ENCODE results near the gene TFDP1.

Gene TFDP1

DNA sequence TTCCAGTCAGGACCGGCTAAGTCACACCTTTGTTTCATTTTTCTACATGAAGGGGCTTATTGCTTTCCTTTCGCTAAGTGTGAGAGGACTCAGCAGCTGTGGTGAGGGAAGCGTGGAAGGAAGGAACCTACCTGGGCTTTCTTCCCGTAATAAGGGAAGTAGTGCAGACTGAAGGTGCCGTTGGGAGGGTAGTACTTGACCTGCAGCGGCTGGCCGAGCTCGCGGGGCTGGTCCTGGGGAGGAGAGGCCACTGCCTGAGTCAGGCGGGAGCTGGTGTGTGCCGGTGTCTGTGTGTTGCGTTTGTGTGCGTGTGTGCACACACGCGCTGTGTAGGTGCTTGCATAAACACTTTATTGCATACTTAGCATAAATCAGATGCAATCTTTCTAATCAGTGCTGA, 65.7 kb downstream of the TFDP1 start:
- WGBS (ENCODE audit: extremely low coverage, insufficient coverage, insufficient read length) = no CpG with 5 or more reads among the region's 15 CpGs
- no peak overlapping the region for H2BK120ac ChIP-seq (ENCODE audit: insufficient read depth, low read length, poor library complexity)
- no peak overlapping the region for H3K4ac ChIP-seq (ENCODE audit: low read depth, low read length)
- H3K4me2 ChIP-seq (ENCODE audit: low read length) = no peak overlapping the region
- no peak overlapping the region for H3K4me3 ChIP-seq (ENCODE audit: low read depth, low read length)
- H4K12ac ChIP-seq (ENCODE audit: low read depth, low read length) = no peak overlapping the region
- no peak overlapping the region for H3K23ac ChIP-seq (ENCODE audit: low read length)
- peaks cover 3 to 5% of the 10 kb centered on the region in 2 experiments for H3K36me3 ChIP-seq (ENCODE audit: control insufficient read depth in 1 of 2, insufficient read depth in 2 of 2, low read length in 2 of 2)
- no peaks in the 10 kb centered on the region for H3K79me1 ChIP-seq (ENCODE audit: low read length)
- no peak overlapping the region for H4K8ac ChIP-seq (ENCODE audit: low read depth, low read length)
- H2BK5ac ChIP-seq (ENCODE audit: low read depth, low read length, poor library complexity) = no peak overlapping the region
- H2BK12ac ChIP-seq (ENCODE audit: low read length) = no peak overlapping the region
- H3K27ac ChIP-seq (ENCODE audit: low read depth, low read length) = no peak overlapping the region
- DNase-seq = no peak
- H3K79me2 ChIP-seq (ENCODE audit: control insufficient read depth, insufficient read depth, low read length, poor library complexity) = no peaks in the 10 kb centered on the region
- H2AK5ac ChIP-seq (ENCODE audit: low read length) = no peak overlapping the region
- H2AFZ ChIP-seq (ENCODE audit: insufficient read depth, low read length, poor library complexity) = no peak overlapping the region
- no peak overlapping the region for H4K91ac ChIP-seq (ENCODE audit: low read depth, low read length)
- no peak overlapping the region for H3K18ac ChIP-seq (ENCODE audit: low read length)
- H3K9ac ChIP-seq (ENCODE audit: low read length) = no peak overlapping the region
- H3K14ac ChIP-seq (ENCODE audit: low read length) = no peak overlapping the region
- no peaks in the 10 kb centered on the region for H3K27me3 ChIP-seq (ENCODE audit: insufficient read depth, low read length)
- H3K9me3 ChIP-seq (ENCODE audit: insufficient read depth, low read depth, low read length) = no peaks in the 10 kb centered on the region
- peaks cover 0 to 3% of the 10 kb centered on the region in 2 experiments for H3K4me1 ChIP-seq (ENCODE audit: control insufficient read depth in 1 of 2, insufficient read depth in 2 of 2, low read length in 2 of 2)

DNA sequence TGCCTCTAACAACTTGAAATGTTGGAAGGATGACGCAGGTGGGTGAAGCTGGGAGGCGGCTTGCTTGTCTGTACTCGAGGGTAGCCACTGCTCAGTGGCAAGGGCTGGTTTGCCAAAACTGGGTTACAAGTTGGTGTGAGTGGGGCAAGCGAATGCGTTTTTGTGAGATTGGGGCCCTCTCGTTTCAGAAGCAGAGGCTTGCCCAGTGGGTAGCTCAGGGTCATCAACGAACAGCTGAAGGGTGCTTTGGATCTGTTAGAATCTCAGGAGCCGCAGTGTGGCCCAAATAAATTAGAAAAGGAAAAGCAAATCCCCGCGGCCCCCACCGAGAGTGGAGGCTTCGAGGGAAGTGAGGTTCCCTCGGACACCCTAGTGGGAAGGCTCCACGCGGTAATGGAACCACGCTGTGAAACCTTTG, 66.2 kb downstream of the TFDP1 start:
- H3K14ac ChIP-seq (ENCODE audit: low read length) = no peak overlapping the region
- no peak overlapping the region for H3K4me2 ChIP-seq (ENCODE audit: low read length)
- peaks cover 3 to 5% of the 10 kb centered on the region in 2 experiments for H3K36me3 ChIP-seq (ENCODE audit: control insufficient read depth in 1 of 2, insufficient read depth in 2 of 2, low read length in 2 of 2)
- H4K12ac ChIP-seq (ENCODE audit: low read depth, low read length) = no peak overlapping the region
- H3K79me1 ChIP-seq (ENCODE audit: low read length) = no peaks in the 10 kb centered on the region
- no peak overlapping the region for H3K4ac ChIP-seq (ENCODE audit: low read depth, low read length)
- peaks cover 0 to 3% of the 10 kb centered on the region in 2 experiments for H3K4me1 ChIP-seq (ENCODE audit: control insufficient read depth in 1 of 2, insufficient read depth in 2 of 2, low read length in 2 of 2)
- no peak overlapping the region for H4K8ac ChIP-seq (ENCODE audit: low read depth, low read length)
- H2AFZ ChIP-seq (ENCODE audit: insufficient read depth, low read length, poor library complexity) = no peak overlapping the region
- no peak overlapping the region for H3K9ac ChIP-seq (ENCODE audit: low read length)
- H2BK120ac ChIP-seq (ENCODE audit: insufficient read depth, low read length, poor library complexity) = no peak overlapping the region
- no peak overlapping the region for H3K27ac ChIP-seq (ENCODE audit: low read depth, low read length)
- no peak overlapping the region for H3K4me3 ChIP-seq (ENCODE audit: low read depth, low read length)
- H2BK5ac ChIP-seq (ENCODE audit: low read depth, low read length, poor library complexity) = no peak overlapping the region
- H2BK12ac ChIP-seq (ENCODE audit: low read length) = no peak overlapping the region
- no peak for DNase-seq
- H3K79me2 ChIP-seq (ENCODE audit: control insufficient read depth, insufficient read depth, low read length, poor library complexity) = no peaks in the 10 kb centered on the region
- H3K23ac ChIP-seq (ENCODE audit: low read length) = no peak overlapping the region
- H3K27me3 ChIP-seq (ENCODE audit: insufficient read depth, low read length) = no peaks in the 10 kb centered on the region
- no peak overlapping the region for H2AK5ac ChIP-seq (ENCODE audit: low read length)
- no peak overlapping the region for H3K18ac ChIP-seq (ENCODE audit: low read length)
- no CpG with 5 or more reads among the region's 16 CpGs for WGBS (ENCODE audit: extremely low coverage, insufficient coverage, insufficient read length)
- H3K9me3 ChIP-seq (ENCODE audit: insufficient read depth, low read depth, low read length) = no peaks in the 10 kb centered on the region
- no peak overlapping the region for H4K91ac ChIP-seq (ENCODE audit: low read depth, low read length)

DNA sequence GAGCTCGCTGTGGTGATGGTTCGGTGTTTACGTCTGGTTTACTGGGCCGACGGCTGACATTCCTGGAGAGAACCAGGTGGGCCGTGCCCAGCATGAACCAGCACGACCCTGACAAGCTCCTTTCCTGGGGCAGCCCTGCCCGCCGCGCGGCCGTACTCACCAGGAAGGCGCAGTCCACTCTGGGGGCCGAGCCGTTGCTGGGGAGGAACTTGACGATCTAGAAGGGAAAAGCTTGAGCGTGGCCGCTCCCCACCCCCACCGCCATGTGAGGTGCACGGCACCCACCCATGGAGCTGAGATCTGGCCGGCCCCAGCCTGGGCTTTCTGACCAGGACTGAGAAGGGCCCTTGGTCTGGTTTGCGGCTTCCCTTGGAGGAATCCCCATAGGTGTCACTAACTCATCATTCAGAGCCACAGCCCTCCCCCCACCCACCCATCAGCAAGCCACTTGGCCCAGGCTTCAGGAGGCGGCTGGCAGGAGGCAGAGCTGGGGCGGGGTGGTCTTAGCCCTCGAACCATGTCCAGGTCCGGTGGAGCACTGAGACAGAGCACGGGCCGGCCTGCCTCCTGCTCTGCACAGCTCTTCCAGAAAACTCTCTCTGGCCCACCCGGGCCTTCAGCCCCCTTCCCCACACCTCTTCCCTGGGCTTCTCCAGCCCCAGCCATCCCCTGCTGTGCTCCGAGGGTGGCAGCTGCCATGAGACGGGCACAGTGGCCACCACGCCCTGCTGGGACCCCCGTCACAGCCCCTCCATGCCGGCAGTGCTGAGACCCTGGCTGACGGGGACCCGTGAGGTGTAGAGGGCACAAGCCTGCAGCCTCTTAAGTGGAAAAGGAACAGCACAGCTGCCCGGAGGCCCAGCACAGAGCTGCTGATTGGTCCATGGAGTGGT, 67.2 kb downstream of the TFDP1 start:
- no peaks in the 10 kb centered on the region for H3K79me1 ChIP-seq (ENCODE audit: low read length)
- H2AK5ac ChIP-seq (ENCODE audit: low read length) = no peak overlapping the region
- H3K18ac ChIP-seq (ENCODE audit: low read length) = no peak overlapping the region
- no peak overlapping the region for H4K91ac ChIP-seq (ENCODE audit: low read depth, low read length)
- no peak overlapping the region for H2BK120ac ChIP-seq (ENCODE audit: insufficient read depth, low read length, poor library complexity)
- no peak overlapping the region for H3K4me2 ChIP-seq (ENCODE audit: low read length)
- peaks cover 0 to 3% of the 10 kb centered on the region in 2 experiments for H3K4me1 ChIP-seq (ENCODE audit: control insufficient read depth in 1 of 2, insufficient read depth in 2 of 2, low read length in 2 of 2)
- no peak overlapping the region for H3K27ac ChIP-seq (ENCODE audit: low read depth, low read length)
- no peak for DNase-seq
- no peak overlapping the region for H4K12ac ChIP-seq (ENCODE audit: low read depth, low read length)
- H3K23ac ChIP-seq (ENCODE audit: low read length) = no peak overlapping the region
- no peak overlapping the region for H3K4ac ChIP-seq (ENCODE audit: low read depth, low read length)
- H2AFZ ChIP-seq (ENCODE audit: insufficient read depth, low read length, poor library complexity) = no peak overlapping the region
- H2BK12ac ChIP-seq (ENCODE audit: low read length) = no peak overlapping the region
- H3K9ac ChIP-seq (ENCODE audit: low read length) = no peak overlapping the region
- H3K27me3 ChIP-seq (ENCODE audit: insufficient read depth, low read length) = no peaks in the 10 kb centered on the region
- no peak overlapping the region for H3K14ac ChIP-seq (ENCODE audit: low read length)
- no peaks in the 10 kb centered on the region for H3K79me2 ChIP-seq (ENCODE audit: control insufficient read depth, insufficient read depth, low read length, poor library complexity)
- H3K9me3 ChIP-seq (ENCODE audit: insufficient read depth, low read depth, low read length) = no peaks in the 10 kb centered on the region
- no CpG with 5 or more reads among the region's 37 CpGs for WGBS (ENCODE audit: extremely low coverage, insufficient coverage, insufficient read length)
- H4K8ac ChIP-seq (ENCODE audit: low read depth, low read length) = no peak overlapping the region
- peaks cover 3 to 5% of the 10 kb centered on the region in 2 experiments for H3K36me3 ChIP-seq (ENCODE audit: control insufficient read depth in 1 of 2, insufficient read depth in 2 of 2, low read length in 2 of 2)
- H3K4me3 ChIP-seq (ENCODE audit: low read depth, low read length) = no peak overlapping the region
- no peak overlapping the region for H2BK5ac ChIP-seq (ENCODE audit: low read depth, low read length, poor library complexity)

DNA sequence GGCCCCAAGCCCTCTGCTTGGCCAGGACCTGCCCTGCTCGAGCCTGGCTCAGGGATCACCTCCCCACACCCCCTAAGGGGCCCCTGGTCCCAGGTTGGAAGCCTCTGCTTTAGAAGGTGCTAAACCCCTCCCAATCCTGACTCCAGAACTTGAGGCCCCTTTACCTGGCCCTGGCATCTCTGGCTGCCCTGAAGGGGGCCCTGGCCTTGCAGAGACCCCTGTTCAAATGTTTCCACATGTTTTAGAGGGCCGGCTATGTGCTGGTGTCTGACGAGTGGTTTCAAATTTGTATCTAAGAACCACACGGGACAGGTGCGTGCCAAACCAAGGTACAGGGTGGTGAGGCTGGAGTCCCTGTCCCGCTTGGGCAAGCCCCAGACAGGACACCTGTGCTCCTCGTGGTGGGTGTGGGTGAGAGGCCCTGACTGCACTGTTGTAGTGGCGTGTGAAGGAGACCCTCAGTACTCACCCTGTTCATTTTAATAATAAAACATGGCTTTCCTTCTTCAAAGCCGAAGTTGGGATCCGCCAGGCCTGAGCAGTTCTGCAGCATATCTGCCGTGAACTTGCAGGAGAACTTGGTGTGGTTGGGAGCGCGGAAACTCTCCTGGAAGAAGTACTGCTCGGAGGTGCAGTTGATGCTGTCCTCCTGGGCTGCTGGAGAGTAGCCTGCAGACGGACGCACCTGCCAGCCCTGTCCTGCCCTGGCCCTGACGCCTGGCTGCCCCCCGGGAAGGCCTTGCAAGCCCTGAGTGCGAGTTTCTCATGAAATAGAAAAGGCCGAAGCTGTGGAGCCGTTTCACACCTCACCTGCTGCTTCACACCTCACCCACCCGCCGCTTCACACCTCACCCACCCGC, 68.1 kb downstream of the TFDP1 start:
- no peaks in the 10 kb centered on the region for H3K9me3 ChIP-seq (ENCODE audit: insufficient read depth, low read depth, low read length)
- H2BK12ac ChIP-seq (ENCODE audit: low read length) = no peak overlapping the region
- no peak overlapping the region for H4K91ac ChIP-seq (ENCODE audit: low read depth, low read length)
- no peak overlapping the region for H2BK5ac ChIP-seq (ENCODE audit: low read depth, low read length, poor library complexity)
- H2BK120ac ChIP-seq (ENCODE audit: insufficient read depth, low read length, poor library complexity) = no peak overlapping the region
- no peak overlapping the region for H4K8ac ChIP-seq (ENCODE audit: low read depth, low read length)
- H2AK5ac ChIP-seq (ENCODE audit: low read length) = no peak overlapping the region
- H3K27me3 ChIP-seq (ENCODE audit: insufficient read depth, low read length) = no peaks in the 10 kb centered on the region
- WGBS (ENCODE audit: extremely low coverage, insufficient coverage, insufficient read length) = no CpG with 5 or more reads among the region's 24 CpGs
- H3K36me3 ChIP-seq (ENCODE audit: control insufficient read depth in 1 of 2, insufficient read depth in 2 of 2, low read length in 2 of 2) = peaks cover 3 to 5% of the 10 kb centered on the region in 2 experiments
- H3K79me2 ChIP-seq (ENCODE audit: control insufficient read depth, insufficient read depth, low read length, poor library complexity) = no peaks in the 10 kb centered on the region
- H2AFZ ChIP-seq (ENCODE audit: insufficient read depth, low read length, poor library complexity) = no peak overlapping the region
- no peak overlapping the region for H3K4ac ChIP-seq (ENCODE audit: low read depth, low read length)
- H3K27ac ChIP-seq (ENCODE audit: low read depth, low read length) = no peak overlapping the region
- no peak overlapping the region for H3K18ac ChIP-seq (ENCODE audit: low read length)
- no peaks in the 10 kb centered on the region for H3K79me1 ChIP-seq (ENCODE audit: low read length)
- no peak overlapping the region for H3K4me2 ChIP-seq (ENCODE audit: low read length)
- H3K9ac ChIP-seq (ENCODE audit: low read length) = no peak overlapping the region
- H3K4me1 ChIP-seq (ENCODE audit: control insufficient read depth in 1 of 2, insufficient read depth in 2 of 2, low read length in 2 of 2) = peaks cover 0 to 3% of the 10 kb centered on the region in 2 experiments
- H3K23ac ChIP-seq (ENCODE audit: low read length) = no peak overlapping the region
- no peak overlapping the region for H3K4me3 ChIP-seq (ENCODE audit: low read depth, low read length)
- H3K14ac ChIP-seq (ENCODE audit: low read length) = no peak overlapping the region
- DNase-seq = no peak
- no peak overlapping the region for H4K12ac ChIP-seq (ENCODE audit: low read depth, low read length)

All from trophoblast cell (in vitro differentiated cells and primary cell).